Stimulated activated CD8-positive, alpha-beta memory T cell treated with anti-CD3 and anti-CD28 coated beads, Interleukin-7, amount 100 ng/mL, for 24 hours (primary cell): ENCODE results near the gene ALLC.
"Not testable (repeated sequence)": the region's sequence is repeated elsewhere in the genome, so short reads cannot be mapped to it uniquely, and the experiment has no call there.

ENCODE experiments used
- DNase-seq: peaks from one replicate; pipeline ENCODE4 v3.0.0-alpha.2; 2020; ENCODE audit warnings: low read depth

ALLC gene

GRCh38 chr2:3655871-3656761 is 1.9 kb upstream of the ALLC start:
- DNase-seq = no peak

GRCh38 chr2:3656762-3657721 is 958 bp upstream of the ALLC start:
- no peak for DNase-seq

GRCh38 chr2:3659447-3660432 is 1.7 kb downstream of the ALLC start:
- no peak for DNase-seq

GRCh38 chr2:3660640-3661039 is 2.6 kb downstream of the ALLC start:
- not testable (repeated sequence) for DNase-seq

- DNase-seq = no peak
These were observed 3.2 kb downstream of the ALLC start for GRCh38 chr2:3661149-3661660.

- DNase-seq = no peak
These were observed 4.2 kb downstream of the ALLC start for GRCh38 chr2:3662239-3662638.

GRCh38 chr2:3664118-3664517 is 6.1 kb downstream of the ALLC start:
- DNase-seq = no peak

- DNase-seq = no peak
These were observed 6.9 kb downstream of the ALLC start for GRCh38 chr2:3664925-3665324.

- DNase-seq = no peak
These were observed 8.0 kb downstream of the ALLC start for GRCh38 chr2:3665886-3666612.

- DNase-seq = no peak
These were observed 8.6 kb downstream of the ALLC start for GRCh38 chr2:3666613-3666975.

GRCh38 chr2:3667151-3667631 is 9.2 kb downstream of the ALLC start:
- DNase-seq = no peak

GRCh38 chr2:3669656-3670055 is 11.7 kb downstream of the ALLC start:
- no peak for DNase-seq

- no peak for DNase-seq
These were observed 12.4 kb downstream of the ALLC start for GRCh38 chr2:3670376-3670775.

- DNase-seq = no peak
These were observed 12.9 kb downstream of the ALLC start for GRCh38 chr2:3670941-3671340.

- DNase-seq = no peak
These were observed 15.1 kb downstream of the ALLC start for GRCh38 chr2:3672861-3673678.

GRCh38 chr2:3674066-3674845 is 16.3 kb downstream of the ALLC start:
- DNase-seq = no peak

- DNase-seq = no peak
These were observed 17.7 kb downstream of the ALLC start for GRCh38 chr2:3675687-3676086.

GRCh38 chr2:3677436-3677835 is 19.4 kb downstream of the ALLC start:
- DNase-seq = no peak

- no peak for DNase-seq
These were observed 20.2 kb downstream of the ALLC start for GRCh38 chr2:3678212-3678611.
